ENCODE measurements around the gene BCAS3.

BCAS3 gene

DNA sequence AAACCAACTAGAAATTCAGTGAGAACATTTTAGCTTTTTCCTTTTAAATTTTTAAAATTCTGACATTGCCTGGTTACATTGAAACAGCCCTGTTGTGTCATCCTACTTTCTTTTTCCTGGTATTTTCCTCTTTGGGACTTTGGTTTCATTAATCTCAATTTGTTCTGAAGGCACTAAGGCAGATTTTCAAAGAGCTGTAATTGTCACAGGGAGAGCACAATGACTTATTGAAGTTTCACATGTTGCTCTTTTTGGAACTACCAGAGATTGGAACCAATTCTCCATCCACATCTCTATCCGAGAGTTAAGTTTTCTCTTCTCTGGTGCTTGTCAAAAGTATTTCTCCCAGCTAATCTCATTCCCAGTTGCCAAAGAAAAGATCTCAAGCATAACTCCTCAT lies 577.3 kb downstream of the BCAS3 start:
- Histone ChIP-seq H3K27ac (ENCODE audit: low read depth, low read length) (no peak overlapping the region), H3K27me3 (ENCODE audit: control insufficient read depth in 1 of 2, insufficient read depth in 2 of 2, low read length in 2 of 2) (peaks cover 0 to 4% of the 10 kb centered on the region in 2 donors), H3K9ac (ENCODE audit: low read length) (no peak overlapping the region), H3K4me3 (ENCODE audit: low read depth in 1 of 2, low read length in 2 of 2) (no peak overlapping the region), H3K36me3 (ENCODE audit: insufficient read depth, low read length) (no peaks in the 10 kb centered on the region), H3K4me1 (ENCODE audit: insufficient read depth, low read length) (peaks cover 25% of the 10 kb centered on the region), H3K9me3 (ENCODE audit: low read length) (no peaks in the 10 kb centered on the region)

DNA sequence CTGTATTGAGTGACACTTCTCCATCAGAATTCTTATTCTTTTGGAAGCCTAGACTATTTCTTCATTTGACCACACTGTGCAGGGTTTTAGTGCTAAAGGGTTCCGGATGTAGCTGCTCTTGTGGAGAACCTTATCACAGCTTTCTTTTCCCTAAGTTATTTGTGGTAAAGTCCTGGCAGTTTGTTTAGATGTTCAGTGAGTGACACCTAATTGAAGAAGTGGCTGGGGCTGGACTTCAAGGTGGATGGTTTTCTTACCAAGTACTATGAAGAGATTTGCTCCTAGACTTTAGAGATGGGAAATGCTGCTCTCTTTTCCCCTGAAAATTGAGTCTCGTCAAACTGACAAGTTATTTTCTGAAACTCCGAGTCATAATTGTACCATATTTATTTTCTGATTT lies 578.0 kb downstream of the BCAS3 start:
- Histone ChIP-seq H3K9ac (ENCODE audit: low read length) (no peak overlapping the region), H3K4me1 (ENCODE audit: insufficient read depth, low read length) (peaks cover 18% of the 10 kb centered on the region), H3K27ac (ENCODE audit: low read depth, low read length) (no peak overlapping the region), H3K36me3 (ENCODE audit: insufficient read depth, low read length) (no peaks in the 10 kb centered on the region), H3K27me3 (ENCODE audit: control insufficient read depth in 1 of 2, insufficient read depth in 2 of 2, low read length in 2 of 2) (peaks cover 0 to 4% of the 10 kb centered on the region in 2 donors), H3K4me3 (ENCODE audit: low read depth in 1 of 2, low read length in 2 of 2) (no peak overlapping the region), H3K9me3 (ENCODE audit: low read length) (no peaks in the 10 kb centered on the region)

DNA sequence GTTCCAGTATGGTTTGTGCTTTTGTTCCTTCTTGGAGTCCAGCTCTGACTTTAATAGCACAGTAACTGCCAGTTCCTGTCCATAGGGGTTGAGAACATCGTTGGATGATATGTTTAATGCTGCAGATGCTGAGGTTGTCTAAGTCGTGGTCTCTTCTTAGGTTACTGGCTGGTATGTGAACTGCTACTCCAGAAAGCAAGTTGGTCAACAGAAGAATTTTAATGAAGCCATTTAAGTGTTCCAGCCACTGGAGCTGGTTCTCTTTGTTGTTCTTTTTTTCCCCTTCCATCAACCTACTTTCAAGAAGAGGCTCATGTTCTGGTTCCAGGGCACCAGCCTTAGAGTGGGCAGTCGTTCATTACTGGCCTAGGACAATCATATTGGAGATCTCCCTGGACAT lies 581.7 kb downstream of the BCAS3 start:
- no peak overlapping the region for H3K27ac ChIP-seq (ENCODE audit: low read depth, low read length)
- H3K9ac ChIP-seq (ENCODE audit: low read length) = no peak overlapping the region
- H3K4me1 ChIP-seq (ENCODE audit: insufficient read depth, low read length) = no peaks in the 10 kb centered on the region
- no peaks in the 10 kb centered on the region for H3K9me3 ChIP-seq (ENCODE audit: low read length)
- peaks cover 0 to 4% of the 10 kb centered on the region in 2 donors for H3K27me3 ChIP-seq (ENCODE audit: control insufficient read depth in 1 of 2, insufficient read depth in 2 of 2, low read length in 2 of 2)
- no peak overlapping the region for H3K4me3 ChIP-seq (ENCODE audit: low read depth in 1 of 2, low read length in 2 of 2)
- H3K36me3 ChIP-seq (ENCODE audit: insufficient read depth, low read length) = no peaks in the 10 kb centered on the region

DNA sequence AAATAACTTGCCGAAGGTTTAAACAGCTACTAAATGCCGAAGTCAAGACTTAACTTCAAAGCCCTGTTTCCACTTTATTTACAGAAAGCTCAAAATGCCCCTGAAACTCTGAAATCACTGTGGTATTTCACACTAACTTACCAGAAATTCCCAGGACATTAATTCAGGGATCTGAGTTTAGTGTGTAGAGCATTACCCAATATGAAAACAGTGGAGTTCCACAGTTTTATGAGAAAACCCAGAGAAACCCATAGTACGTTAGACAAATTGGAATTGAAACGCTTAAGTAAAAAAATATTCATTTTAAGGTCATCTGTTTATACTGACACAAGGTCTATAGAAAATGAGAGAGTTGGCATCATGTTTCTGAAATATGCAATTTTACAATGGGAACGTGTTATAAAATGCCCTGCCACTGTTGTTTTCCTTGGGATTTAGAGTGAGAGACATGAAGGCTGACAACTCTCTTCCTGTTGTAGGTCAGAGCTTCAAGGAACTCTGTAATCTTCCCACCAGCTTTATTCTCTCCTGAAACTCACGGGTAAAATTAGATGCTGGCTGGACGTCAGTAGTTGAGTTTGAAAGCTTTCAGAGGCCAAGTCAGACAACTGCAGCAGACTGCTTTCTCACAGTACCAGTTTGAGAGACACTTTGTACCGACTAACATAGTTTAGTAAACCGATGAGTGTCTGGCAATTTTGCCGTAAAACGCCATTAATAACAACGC lies 582.6 kb downstream of the BCAS3 start:
- Histone ChIP-seq H3K9me3 (ENCODE audit: low read length) (no peaks in the 10 kb centered on the region), H3K27ac (ENCODE audit: low read depth, low read length) (no peak overlapping the region), H3K4me1 (ENCODE audit: insufficient read depth, low read length) (no peaks in the 10 kb centered on the region), H3K4me3 (ENCODE audit: low read depth in 1 of 2, low read length in 2 of 2) (no peak overlapping the region), H3K36me3 (ENCODE audit: insufficient read depth, low read length) (no peaks in the 10 kb centered on the region), H3K27me3 (ENCODE audit: control insufficient read depth in 1 of 2, insufficient read depth in 2 of 2, low read length in 2 of 2) (peaks cover 0 to 4% of the 10 kb centered on the region in 2 donors), H3K9ac (ENCODE audit: low read length) (no peak overlapping the region)

DNA sequence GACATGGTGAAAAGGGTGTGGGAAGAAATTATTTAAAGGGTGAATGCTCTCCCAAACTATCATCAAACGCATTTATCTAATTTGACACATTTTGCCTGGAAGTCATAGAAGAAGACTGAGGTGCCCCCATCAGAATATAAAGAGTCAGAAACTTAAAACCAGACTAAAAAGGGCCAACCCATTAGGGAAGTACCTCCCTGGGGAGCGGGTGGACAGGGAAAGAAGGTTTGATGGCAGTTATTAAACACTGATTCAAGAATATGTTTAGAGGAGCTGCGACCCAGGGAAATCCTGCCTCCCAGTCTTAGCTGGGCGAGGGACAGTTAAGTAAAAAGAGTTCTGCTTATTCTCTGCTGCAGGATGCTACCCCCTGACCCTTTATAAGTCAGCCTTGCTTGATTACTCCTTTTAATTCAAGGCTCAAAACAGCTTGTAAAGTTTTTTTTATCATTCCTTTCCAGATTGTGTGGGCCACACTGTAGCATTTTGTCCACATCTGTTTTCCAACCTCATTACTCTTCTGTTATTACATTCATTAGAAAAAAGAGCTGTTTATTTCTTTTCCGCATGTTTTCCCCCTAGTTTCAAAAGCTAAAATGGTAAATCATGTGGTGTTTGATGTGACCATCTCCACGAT lies 583.5 kb downstream of the BCAS3 start:
- Histone ChIP-seq H3K27me3 (ENCODE audit: control insufficient read depth in 1 of 2, insufficient read depth in 2 of 2, low read length in 2 of 2) (peaks cover 0 to 4% of the 10 kb centered on the region in 2 donors), H3K27ac (ENCODE audit: low read depth, low read length) (no peak overlapping the region), H3K9ac (ENCODE audit: low read length) (no peak overlapping the region), H3K4me1 (ENCODE audit: insufficient read depth, low read length) (no peaks in the 10 kb centered on the region), H3K36me3 (ENCODE audit: insufficient read depth, low read length) (no peaks in the 10 kb centered on the region), H3K9me3 (ENCODE audit: low read length) (no peaks in the 10 kb centered on the region), H3K4me3 (ENCODE audit: low read depth in 1 of 2, low read length in 2 of 2) (no peak overlapping the region)

DNA sequence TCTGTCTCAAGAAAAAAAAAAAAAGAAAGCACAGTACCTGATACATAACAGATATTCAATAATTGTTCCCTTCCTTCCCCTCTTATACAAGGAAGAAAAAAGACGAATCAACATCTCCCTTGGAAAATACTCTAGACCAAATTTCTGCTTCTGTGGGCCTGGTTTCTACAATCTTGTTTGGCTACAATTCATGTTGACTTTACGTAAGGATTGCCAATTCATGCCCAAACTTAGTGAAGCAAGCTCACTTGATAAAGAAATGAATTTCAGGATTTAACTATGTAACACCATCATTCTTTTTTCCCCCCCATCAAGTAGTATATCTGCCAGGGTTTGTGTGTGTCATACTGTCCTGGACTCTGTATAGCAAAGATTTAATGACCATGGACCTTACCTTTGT lies 587.7 kb downstream of the BCAS3 start:
- no peak overlapping the region for H3K27ac ChIP-seq (ENCODE audit: low read depth, low read length)
- H3K36me3 ChIP-seq (ENCODE audit: insufficient read depth, low read length) = no peaks in the 10 kb centered on the region
- no peaks in the 10 kb centered on the region for H3K27me3 ChIP-seq (ENCODE audit: control insufficient read depth in 1 of 2, insufficient read depth in 2 of 2, low read length in 2 of 2)
- no peak overlapping the region for H3K9ac ChIP-seq (ENCODE audit: low read length)
- H3K4me1 ChIP-seq (ENCODE audit: insufficient read depth, low read length) = no peaks in the 10 kb centered on the region
- H3K9me3 ChIP-seq (ENCODE audit: low read length) = no peaks in the 10 kb centered on the region
- H3K4me3 ChIP-seq (ENCODE audit: low read depth in 1 of 2, low read length in 2 of 2) = no peak overlapping the region

DNA sequence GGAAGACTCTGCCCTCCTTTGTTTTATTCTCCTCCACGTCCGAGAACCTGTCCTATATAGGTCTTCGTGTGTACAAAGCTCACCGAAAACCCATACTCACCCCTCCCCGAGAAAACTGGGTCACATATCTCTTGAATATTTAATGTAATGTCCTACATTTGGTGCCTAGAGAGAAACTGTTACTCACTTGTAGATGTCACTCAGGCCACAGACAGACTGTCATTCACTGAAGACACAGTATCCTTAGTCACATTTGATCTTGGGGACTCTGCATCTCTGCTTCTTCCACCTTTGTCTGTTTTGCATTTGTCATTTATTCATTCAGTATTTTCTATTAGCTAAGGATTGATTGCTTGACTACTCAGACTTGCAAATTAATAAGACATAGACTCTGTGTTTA lies 590.2 kb downstream of the BCAS3 start:
- Histone ChIP-seq H3K4me3 (ENCODE audit: low read depth in 1 of 2, low read length in 2 of 2) (no peak overlapping the region), H3K9ac (ENCODE audit: low read length) (no peak overlapping the region), H3K27ac (ENCODE audit: low read depth, low read length) (no peak overlapping the region), H3K9me3 (ENCODE audit: low read length) (no peaks in the 10 kb centered on the region), H3K36me3 (ENCODE audit: insufficient read depth, low read length) (no peaks in the 10 kb centered on the region), H3K4me1 (ENCODE audit: insufficient read depth, low read length) (no peaks in the 10 kb centered on the region), H3K27me3 (ENCODE audit: control insufficient read depth in 1 of 2, insufficient read depth in 2 of 2, low read length in 2 of 2) (no peaks in the 10 kb centered on the region)

DNA sequence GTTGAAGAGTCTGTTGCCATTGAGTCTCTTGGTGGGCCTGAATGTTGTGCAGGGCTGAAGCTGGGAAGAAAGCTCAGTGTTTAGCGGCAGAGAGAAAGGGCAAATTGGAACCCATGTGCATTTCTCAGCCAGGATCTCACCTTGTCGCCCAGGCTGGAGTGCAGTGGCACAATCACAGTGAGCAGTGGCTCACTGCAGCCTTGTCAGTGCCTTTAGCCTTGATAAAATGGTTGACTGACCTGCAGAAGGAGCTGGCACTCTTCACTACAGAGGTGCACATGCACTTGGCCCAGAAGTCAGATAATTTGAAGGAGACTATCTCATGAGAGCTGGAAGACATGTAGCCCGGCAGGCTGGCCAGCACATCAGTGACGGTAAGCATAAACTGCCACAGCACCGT lies 597.7 kb downstream of the BCAS3 start:
- Histone ChIP-seq H3K27ac (ENCODE audit: low read depth, low read length) (no peak overlapping the region), H3K9ac (ENCODE audit: low read length) (no peak overlapping the region), H3K9me3 (ENCODE audit: low read length) (no peaks in the 10 kb centered on the region), H3K4me1 (ENCODE audit: insufficient read depth, low read length) (no peaks in the 10 kb centered on the region), H3K4me3 (ENCODE audit: low read depth in 1 of 2, low read length in 2 of 2) (no peak overlapping the region), H3K27me3 (ENCODE audit: control insufficient read depth in 1 of 2, insufficient read depth in 2 of 2, low read length in 2 of 2) (no peaks in the 10 kb centered on the region), H3K36me3 (ENCODE audit: insufficient read depth, low read length) (no peaks in the 10 kb centered on the region)

DNA sequence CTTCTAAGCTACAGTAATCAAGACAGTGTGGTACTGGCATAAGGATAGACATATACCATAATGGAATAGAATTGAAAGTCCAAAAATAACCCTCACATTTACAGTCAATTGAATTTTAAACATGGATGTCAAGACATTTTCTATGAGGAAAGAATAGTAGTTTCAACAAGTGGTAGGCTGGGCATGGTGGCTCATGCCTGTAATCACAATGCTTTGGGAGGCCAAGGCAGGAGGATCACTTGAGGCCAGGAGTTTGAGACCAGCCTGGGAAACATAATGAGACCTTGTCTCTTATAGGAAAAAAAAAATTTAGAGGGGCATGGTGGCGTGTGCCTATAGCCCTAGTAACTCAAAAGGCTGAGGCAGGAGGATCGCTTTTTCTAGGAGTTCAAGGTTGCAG lies 599.2 kb downstream of the BCAS3 start:
- Histone ChIP-seq H3K9me3 (ENCODE audit: low read length) (no peaks in the 10 kb centered on the region), H3K4me3 (ENCODE audit: low read depth in 1 of 2, low read length in 2 of 2) (no peak overlapping the region), H3K4me1 (ENCODE audit: insufficient read depth, low read length) (no peaks in the 10 kb centered on the region), H3K27me3 (ENCODE audit: control insufficient read depth in 1 of 2, insufficient read depth in 2 of 2, low read length in 2 of 2) (no peaks in the 10 kb centered on the region), H3K27ac (ENCODE audit: low read depth, low read length) (no peak overlapping the region), H3K36me3 (ENCODE audit: insufficient read depth, low read length) (no peaks in the 10 kb centered on the region), H3K9ac (ENCODE audit: low read length) (no peak overlapping the region)

DNA sequence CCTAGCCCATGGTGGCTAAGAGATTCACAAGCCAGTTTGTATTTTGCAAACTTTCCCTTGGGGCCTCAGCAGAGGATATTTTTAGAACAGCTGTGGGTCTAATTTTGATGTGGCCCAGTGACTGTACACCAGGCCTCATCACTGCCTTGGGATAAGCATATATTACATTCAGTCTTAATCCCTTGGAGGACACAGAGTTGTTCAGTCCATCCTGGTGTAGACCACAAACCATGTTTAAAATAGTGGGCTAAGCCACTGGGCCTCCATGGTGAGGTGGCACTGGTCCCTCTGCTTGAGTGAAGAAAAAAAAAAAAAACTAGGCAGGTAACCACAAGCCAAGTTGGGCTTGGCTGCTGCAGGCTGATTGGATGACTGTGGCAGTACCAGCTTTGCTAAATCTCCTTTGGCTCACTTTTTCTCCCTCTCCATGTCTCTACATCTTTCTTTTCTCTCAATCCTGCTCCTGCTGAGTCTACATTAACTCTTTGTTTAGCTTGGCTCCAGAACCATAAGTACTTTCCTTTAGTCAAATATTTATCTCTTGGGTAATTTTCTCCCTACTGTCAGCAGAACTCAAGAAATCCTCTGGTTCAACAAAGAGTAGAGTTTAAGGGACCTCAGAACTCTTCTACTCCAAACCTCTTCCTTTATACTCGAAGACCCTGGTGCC lies 602.0 kb downstream of the BCAS3 start:
- H3K27ac ChIP-seq (ENCODE audit: low read depth, low read length) = no peak overlapping the region
- no peaks in the 10 kb centered on the region for H3K27me3 ChIP-seq (ENCODE audit: control insufficient read depth in 1 of 2, insufficient read depth in 2 of 2, low read length in 2 of 2)
- no peaks in the 10 kb centered on the region for H3K4me1 ChIP-seq (ENCODE audit: insufficient read depth, low read length)
- H3K36me3 ChIP-seq (ENCODE audit: insufficient read depth, low read length) = no peaks in the 10 kb centered on the region
- no peak overlapping the region for H3K9ac ChIP-seq (ENCODE audit: low read length)
- no peak overlapping the region for H3K4me3 ChIP-seq (ENCODE audit: low read depth in 1 of 2, low read length in 2 of 2)
- H3K9me3 ChIP-seq (ENCODE audit: low read length) = no peaks in the 10 kb centered on the region

DNA sequence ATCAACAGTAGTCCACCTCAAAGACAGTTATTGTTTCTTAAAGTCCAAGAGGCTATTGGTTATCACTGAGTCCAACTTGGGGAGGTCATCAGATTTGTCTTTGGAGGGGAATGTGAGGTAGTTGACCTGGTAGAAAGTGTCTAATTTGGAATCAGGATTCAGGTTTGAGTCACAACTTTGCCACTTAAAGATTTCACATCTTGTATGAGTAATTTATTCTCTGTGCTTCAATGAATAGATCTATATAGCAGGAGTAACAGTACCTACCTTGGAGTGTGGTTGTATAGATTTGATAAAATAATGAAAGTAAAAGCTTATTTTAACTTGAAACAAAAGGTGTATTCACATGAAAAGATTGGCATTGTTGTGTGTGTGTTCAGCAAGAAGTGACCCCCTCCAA lies 602.7 kb downstream of the BCAS3 start:
- H3K9ac ChIP-seq (ENCODE audit: low read length) = no peak overlapping the region
- H3K4me1 ChIP-seq (ENCODE audit: insufficient read depth, low read length) = no peaks in the 10 kb centered on the region
- no peaks in the 10 kb centered on the region for H3K27me3 ChIP-seq (ENCODE audit: control insufficient read depth in 1 of 2, insufficient read depth in 2 of 2, low read length in 2 of 2)
- H3K27ac ChIP-seq (ENCODE audit: low read depth, low read length) = no peak overlapping the region
- no peaks in the 10 kb centered on the region for H3K36me3 ChIP-seq (ENCODE audit: insufficient read depth, low read length)
- H3K4me3 ChIP-seq (ENCODE audit: low read depth in 1 of 2, low read length in 2 of 2) = no peak overlapping the region
- H3K9me3 ChIP-seq (ENCODE audit: low read length) = no peaks in the 10 kb centered on the region
